Hematopoietic multipotent progenitor cell treated with erythropoietin and hydrocortisone succinate and interleukin-3 and kit ligand, for 4 days (in vitro differentiated cells): ENCODE measurements around the gene HES3.

ENCODE experiments used
- DNase-seq: peaks from one replicate; pipeline ENCODE4 v3.0.0-alpha.2; 2015

Gene HES3

GRCh38 chr1:6220236-6220635 is 23.7 kb upstream of the HES3 start:
- no peak for DNase-seq

GRCh38 chr1:6221210-6221784 is 22.7 kb upstream of the HES3 start:
- no peak for DNase-seq

DNA sequence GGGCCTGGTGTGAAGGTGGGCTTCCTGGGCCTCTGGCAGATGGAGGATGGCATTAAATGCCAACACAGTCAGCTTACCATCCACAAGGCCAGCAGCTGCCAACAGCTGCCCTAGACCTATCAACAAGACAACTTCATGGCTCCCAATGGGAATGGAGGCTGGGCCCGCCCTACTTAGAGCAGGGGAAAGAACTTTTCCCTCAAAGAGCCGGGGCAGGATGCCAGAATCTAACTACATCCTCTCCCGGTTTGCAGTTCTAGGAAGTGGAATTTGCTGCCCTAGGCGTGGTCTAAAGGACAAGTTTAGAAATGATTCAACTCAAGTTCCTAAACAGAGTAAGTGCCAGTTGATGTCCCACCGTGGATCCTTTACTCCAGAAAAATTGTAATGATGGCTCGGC is 21.3 kb upstream of the HES3 start:
- no peak for DNase-seq

DNA sequence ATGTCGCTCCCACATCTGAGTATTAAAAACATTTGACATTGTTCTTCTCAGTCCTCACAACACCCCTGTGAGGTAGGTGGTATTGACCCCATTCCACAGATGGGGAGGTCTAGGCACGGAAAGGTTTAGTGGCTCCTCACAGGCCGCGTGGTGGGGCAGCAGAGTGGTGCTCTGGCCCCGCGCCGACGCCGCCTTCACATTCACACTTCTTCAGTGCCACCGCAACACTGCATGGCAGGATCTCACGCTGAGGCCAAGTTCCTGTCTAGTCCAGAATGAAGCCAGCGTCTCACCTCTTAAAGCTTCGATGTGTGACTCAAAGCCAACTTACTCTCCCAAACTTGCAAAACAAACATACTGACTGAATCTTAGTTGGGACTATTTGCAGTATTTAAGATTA is 20.4 kb upstream of the HES3 start:
- DNase-seq = no peak

- no peak for DNase-seq
Measured at GRCh38 chr1:6224718-6225117, 19.3 kb upstream of the HES3 start.

- no peak for DNase-seq
Measured at GRCh38 chr1:6225651-6226050, 18.3 kb upstream of the HES3 start.

DNA sequence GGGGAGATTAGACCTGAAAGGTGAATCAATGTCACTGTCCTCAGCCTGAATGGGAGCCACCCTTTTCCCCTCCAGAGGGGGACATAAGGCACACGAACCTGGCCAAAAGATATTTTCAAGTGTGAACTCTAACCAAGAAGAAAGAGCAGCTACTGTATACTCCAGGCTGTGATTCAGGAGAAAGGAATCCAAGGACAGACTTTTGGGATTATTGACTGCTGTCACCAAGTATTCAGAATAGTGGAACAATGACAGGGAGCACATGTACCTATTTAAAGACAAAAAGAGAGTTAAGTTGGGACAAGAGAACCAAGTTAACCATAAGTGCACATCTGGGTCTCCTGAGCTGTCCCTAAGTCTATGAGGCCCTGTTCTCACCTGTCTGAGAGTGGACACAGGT is 10.6 kb upstream of the HES3 start:
- DNase-seq = no peak

DNA sequence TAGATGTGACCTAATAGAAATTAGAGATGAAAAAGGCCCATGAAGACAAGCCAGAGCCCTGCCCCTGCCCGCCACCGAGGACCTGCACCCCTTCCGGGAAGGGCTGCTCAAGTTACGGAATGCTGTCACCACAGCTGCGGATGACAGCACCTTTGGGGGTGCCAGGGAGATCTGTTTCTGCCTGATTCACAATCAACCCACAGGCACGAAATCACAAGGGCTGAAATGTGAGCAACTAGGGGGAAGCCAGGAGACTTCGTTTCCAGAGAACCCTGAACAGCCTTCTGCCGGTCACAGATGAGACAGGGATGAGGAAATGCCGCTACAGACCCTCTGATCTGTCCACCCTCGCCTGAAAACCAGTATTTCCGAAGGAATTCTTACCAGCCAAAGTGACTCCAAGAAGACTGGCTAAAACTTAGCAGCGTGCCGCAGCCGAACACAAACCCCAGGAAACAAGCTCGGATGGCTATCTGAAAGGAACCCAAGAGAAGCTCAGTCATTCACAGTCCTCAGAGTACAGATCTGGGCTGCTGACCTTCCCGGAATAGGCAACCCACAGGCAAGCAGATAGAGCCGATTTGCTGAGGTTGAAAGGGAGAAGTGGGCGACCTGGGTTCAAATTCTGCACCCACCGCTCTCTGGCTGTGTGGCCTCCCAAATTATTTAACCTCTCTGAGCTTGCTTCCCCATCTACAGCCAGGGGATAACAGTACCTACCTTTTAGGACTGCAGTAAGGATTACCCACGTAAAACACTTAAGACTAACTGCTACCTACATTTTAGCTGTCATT is 9.3 kb upstream of the HES3 start:
- peak; percentile 40 for DNase-seq

DNA sequence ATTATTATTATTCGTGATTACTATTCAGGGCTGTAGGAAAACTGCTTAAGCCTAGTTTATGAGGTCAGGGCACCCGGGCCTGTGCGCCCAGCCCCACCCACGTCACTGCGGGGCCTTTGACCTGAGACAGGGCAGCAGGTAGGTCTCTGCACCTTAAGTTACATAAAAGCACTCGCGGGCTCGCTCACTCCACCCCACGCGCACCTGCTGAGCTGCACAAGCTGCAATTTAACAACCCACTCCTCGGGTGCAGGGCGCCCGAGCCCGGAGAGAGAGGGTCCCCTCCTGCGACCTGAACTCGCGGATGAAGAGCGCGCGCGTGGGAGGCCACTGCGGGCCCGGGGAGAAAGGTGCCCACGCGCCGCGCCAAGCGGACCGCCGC is 8.7 kb upstream of the HES3 start:
- peak; percentile 45 for DNase-seq

DNA sequence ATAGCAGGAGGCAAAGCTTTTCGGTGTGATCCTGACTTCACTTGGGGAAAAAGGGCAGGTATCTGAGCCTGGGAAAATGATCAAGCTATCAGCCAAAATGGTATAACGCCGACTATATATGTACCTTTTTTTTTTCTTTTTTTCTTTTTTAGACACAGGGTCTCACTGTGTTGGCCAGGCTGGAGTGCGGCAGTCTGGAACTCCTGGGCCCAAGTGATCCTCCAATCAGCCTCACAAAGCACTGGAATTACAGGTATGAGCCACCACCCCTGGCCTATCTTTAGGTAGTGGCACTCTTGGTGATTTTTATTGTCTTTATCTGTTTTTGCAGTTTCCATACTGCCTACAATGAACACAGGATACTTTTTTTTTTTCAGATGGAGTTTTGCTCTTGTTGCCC is 6.9 kb upstream of the HES3 start:
- no peak for DNase-seq

DNA sequence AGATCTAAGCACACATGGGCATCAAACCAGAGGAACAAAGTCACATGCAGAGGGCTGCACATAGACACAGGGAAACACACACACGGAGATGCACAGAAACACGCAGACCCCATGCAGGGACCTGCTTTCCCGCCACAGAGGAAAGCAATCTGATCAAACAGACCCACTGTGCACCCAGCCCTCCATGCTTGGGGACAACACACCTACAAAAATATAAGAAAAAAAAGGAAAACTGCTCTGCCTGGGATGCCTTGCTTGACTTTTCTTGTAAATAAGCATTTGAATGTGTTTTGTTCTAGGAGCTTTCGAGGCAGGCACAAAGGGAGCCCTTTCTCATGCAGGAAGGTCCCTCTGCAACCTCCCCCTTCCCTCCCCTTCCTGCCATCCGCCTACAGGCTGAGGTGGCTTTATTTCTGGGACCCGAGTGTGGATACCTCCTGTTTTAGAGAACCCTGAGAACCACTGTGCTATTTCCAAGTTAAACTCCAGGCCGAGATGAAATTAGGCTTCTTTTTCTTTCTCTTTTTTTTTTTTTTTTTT is 4.7 kb upstream of the HES3 start:
- DNase-seq = no peak

GRCh38 chr1:6239950-6240768 is 3.8 kb upstream of the HES3 start:
- peak; percentile 58 for DNase-seq

GRCh38 chr1:6241107-6241886 is 2.7 kb upstream of the HES3 start:
- DNase-seq = no peak

DNA sequence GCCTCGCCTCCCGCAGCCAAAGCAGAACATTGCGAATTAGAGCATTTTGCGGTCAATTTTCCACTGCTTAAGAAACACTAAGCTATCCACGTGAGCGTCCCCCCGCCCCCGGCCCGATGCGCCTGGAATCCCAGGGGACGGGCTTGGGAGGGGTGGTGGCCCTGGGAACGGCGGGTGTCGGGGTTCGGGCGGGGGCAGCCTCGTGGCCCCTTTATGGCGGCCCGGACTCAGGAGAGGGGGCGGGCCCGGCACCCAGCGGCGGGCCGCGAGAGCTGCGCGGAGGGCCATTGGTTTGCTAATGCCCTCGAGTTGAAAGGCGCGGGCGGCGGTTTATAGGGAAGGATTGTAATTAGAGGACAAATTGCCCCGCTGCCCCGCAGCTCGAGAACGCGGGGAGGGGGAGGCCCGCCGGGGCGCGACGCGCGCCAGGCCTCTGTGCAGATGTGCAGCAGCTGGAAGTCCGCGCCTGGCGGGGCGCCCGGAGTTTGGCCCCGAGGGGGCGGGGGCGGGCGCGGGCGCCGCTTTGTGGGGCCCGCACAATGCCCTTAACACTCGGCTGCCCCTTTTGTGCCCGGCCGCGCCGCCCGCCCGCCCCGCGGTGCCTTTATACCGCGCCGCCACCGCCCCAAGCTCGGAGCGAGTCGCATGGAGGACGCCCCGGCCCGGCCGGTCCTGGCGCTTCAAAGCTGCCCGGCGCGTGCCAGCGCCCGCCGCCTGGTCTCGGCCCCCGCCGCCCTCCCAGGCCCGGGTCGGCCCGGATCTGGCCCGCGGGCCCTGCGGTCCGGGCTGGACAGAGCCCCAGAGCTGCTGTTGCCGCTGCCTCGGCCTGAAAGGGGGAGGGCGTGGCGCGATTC is 1.9 kb upstream of the HES3 start:
- no peak for DNase-seq

DNA sequence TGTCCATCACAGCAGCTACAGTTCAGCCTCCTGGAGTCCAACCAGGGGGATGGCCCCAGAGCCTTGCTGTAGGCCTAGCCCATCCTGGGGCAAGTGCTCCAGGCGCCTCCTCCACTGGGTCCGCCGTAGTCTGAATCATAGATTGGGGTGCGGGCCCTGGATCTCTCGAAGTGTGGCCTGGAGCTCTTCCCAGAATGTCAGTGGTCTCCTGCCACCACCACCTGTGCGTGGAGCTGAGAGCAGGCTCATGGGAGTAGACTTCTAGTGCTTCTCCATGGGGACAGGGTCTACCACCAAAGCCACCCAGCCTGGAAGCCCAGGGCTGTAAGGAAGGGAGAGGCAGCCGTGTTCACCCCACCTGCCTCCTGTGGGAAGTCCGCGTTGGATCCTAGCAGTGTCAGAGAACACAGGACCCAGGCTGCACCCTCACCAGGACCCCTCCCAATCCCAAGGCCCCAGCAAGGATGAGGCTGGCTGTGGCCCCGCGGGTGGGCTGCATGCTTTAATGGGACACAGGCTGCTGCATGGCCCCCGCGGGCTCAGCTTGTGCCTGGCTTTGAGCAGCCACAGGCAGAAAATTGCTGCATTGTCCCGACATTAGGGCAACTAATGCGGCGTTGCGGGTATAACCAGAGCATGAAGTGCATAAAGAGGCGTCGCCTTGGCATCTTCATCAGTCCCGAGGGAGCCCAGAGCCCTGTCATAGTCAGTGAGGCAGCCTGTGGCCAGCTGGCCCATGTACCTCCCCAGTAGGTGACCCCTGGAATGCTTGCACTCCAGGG is 735 bp upstream of the HES3 start:
- DNase-seq = no peak

GRCh38 chr1:6244401-6245049 is 546 bp downstream of the HES3 start:
- DNase-seq = no peak

GRCh38 chr1:6245086-6245868 is 1.3 kb downstream of the HES3 start:
- peak; percentile 93 for DNase-seq

DNA sequence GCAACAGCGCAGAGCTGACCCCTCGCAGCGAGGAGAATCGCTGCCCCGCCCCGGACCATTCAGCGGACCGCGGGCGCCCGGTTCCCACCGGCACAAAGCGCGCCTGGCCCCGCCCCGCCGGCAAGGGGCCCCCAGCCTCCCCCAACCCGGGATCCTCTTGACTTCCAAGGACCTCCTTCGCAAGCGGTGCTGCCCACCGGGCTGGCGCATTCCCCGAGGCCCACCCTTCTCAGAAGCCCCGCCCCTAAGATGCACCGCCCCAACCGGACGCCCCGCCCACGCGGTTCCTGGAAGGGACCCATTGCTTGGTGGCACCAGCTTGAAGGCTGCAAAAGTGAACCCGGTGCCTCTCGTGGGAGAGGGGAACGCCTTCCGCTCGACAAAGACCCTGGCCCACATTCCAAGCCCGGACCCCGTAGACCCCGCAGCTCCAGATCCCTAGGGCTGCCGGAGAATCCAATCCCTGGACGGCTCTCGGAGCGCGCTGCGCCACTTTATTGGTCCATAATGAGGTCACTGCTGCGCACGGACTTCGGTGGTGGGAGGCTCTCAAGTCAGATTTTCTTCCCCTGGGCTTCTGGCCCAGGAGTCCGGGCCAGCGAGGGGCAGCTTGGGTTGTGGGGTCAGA is 2.0 kb downstream of the HES3 start:
- DNase-seq = peak; percentile 71
